Tibial nerve (tissue), 4 donors: ENCODE measurements around the gene GPC6. TPM values are rescaled to one million over a fixed set of nuclear protein-coding genes. Genes with fewer than 3 reads are reported as not detected.

Experiments
- DNase-seq, 2 donors: peaks; one replicate each; pipeline ENCODE4 v3.0.0-alpha.2; 2019; ENCODE audit warnings: low spot score in 2 of 2
- H3K27ac ChIP-seq, 4 donors: fragments of 200-600 bp; sonication (generic) in 3 of 4; one replicate each; pipeline ENCODE4 v1.5.1; 2017 to 2019; ENCODE audit warnings: mild to moderate bottlenecking in 1 of 4
- H3K27me3 ChIP-seq, 2 donors: fragments of 200-600 bp; sonication (generic) in 1 of 2; one replicate each; pipeline versions ENCODE4 v1.5.1 to v1.6.0; 2017 to 2019
- H3K36me3 ChIP-seq, 3 donors: fragments of 200-600 bp; sonication (generic); one replicate each; pipeline ENCODE4 v1.5.1; 2018 to 2019
- H3K4me1 ChIP-seq, 4 donors: fragments of 200-600 bp; sonication (generic) in 3 of 4; one replicate each; pipeline ENCODE4 v1.5.1; 2017 to 2019
- H3K4me3 ChIP-seq, 4 donors: fragments of 200-600 bp; sonication (generic) in 3 of 4; one replicate each; pipeline ENCODE4 v1.5.1; 2017 to 2019; ENCODE audit warnings: mild to moderate bottlenecking in 1 of 4, moderate library complexity in 1 of 4
- H3K9me3 ChIP-seq, 4 donors: fragments of 200-600 bp; sonication (generic) in 3 of 4; one replicate each; pipeline ENCODE4 v1.5.1; 2017 to 2019
- CTCF ChIP-seq, 5 experiments: fragments of 200-600 bp in 3 of 5; fragments of 450-650 bp in 2 of 5; sonication (generic) in 3 of 5; IDR thresholded peaks; one replicate each; pipeline ENCODE4 v1.5.1; 2016 to 2019; ENCODE audit warnings: antibody characterized with exemption in 5 of 5, mild to moderate bottlenecking in 3 of 5, moderate library complexity in 2 of 5
- EP300 ChIP-seq, 2 donors: sonication (generic); formaldehyde crosslinking; IDR thresholded peaks; one replicate each; pipeline ENCODE4 v1.6.1; 2017; ENCODE audit warnings: antibody characterized with exemption in 2 of 2, mild to moderate bottlenecking in 1 of 2
- POLR2A ChIP-seq, 2 donors: fragments of 450-650 bp; IDR thresholded peaks; one replicate each; pipeline ENCODE4 v1.6.1; 2017; ENCODE audit warnings: antibody characterized with exemption in 2 of 2, mild to moderate bottlenecking in 2 of 2, moderate library complexity in 2 of 2
- WGBS, 2 donors: methylation state at CpG; one replicate each; pipeline ENCODE4 v1.1.5; 2018; 5-methylcytosine and 5-hydroxymethylcytosine counted together
- total RNA-seq, 4 donors: library from RNA; depleted of rRNA; stranded (reverse); fragments of >200 nt; gene quantifications; one replicate each; pipeline ENCODE4 v1.1.0, GENCODE V29; 2016

GPC6 gene
- total RNA-seq, 4 donors from 2014 or later: 21.9 to 39.5 (median 29.8) TPM

- DNase-seq: no peak
- WGBS, 2 donors: 43 to 53% methylated on average over 4 of the region's 4 CpGs
- Histone ChIP-seq H3K4me1 (no peaks in the 10 kb centered on the region), H3K27me3 (no peaks in the 10 kb centered on the region), H3K36me3 (no peaks in the 10 kb centered on the region), H3K4me3 (no peak overlapping the region), H3K27ac (no peak overlapping the region), H3K9me3 (peaks cover 0 to 17% (median 0%) of the 10 kb centered on the region in 4 donors)
- TF ChIP-seq POLR2A (IDR thresholded peaks at IDR 0.05) (no peak), CTCF (IDR thresholded peaks at IDR 0.05) (no peak), EP300 (IDR thresholded peaks at IDR 0.05) (no peak)
These were observed 846.6 kb downstream of the GPC6 start for GRCh38 chr13:94073007-94073744.

GRCh38 chr13:94079876-94080275 is 853.3 kb downstream of the GPC6 start:
- Histone ChIP-seq H3K36me3 (no peaks in the 10 kb centered on the region), H3K27ac (no peak overlapping the region), H3K4me1 (no peaks in the 10 kb centered on the region), H3K4me3 (no peak overlapping the region), H3K9me3 (peaks cover 0 to 17% (median 0%) of the 10 kb centered on the region in 4 donors), H3K27me3 (no peaks in the 10 kb centered on the region)
- no peak for DNase-seq
- TF ChIP-seq CTCF (IDR thresholded peaks at IDR 0.05) (no peak), EP300 (IDR thresholded peaks at IDR 0.05) (no peak), POLR2A (IDR thresholded peaks at IDR 0.05) (no peak)

GRCh38 chr13:94080527-94080926 is 853.9 kb downstream of the GPC6 start:
- Histone ChIP-seq H3K27ac (no peak overlapping the region), H3K9me3 (peaks cover 0 to 17% (median 0%) of the 10 kb centered on the region in 4 donors), H3K4me1 (no peaks in the 10 kb centered on the region), H3K4me3 (no peak overlapping the region), H3K36me3 (no peaks in the 10 kb centered on the region), H3K27me3 (no peaks in the 10 kb centered on the region)
- no peak for TF ChIP-seq POLR2A (IDR thresholded peaks at IDR 0.05)
- TF ChIP-seq CTCF (IDR thresholded peaks at IDR 0.05): no peak
- TF ChIP-seq EP300 (IDR thresholded peaks at IDR 0.05): no peak
- 93 to 94% methylated on average over 1 of the region's 1 CpG for WGBS, 2 donors
- no peak for DNase-seq

GRCh38 chr13:94087100-94087499 is 860.5 kb downstream of the GPC6 start:
- 58 to 70% methylated on average over 3 of the region's 3 CpGs for WGBS, 2 donors
- Histone ChIP-seq H3K4me1 (no peaks in the 10 kb centered on the region), H3K27me3 (no peaks in the 10 kb centered on the region), H3K36me3 (no peaks in the 10 kb centered on the region), H3K9me3 (peaks cover 0 to under 1% (median 0%) of the 10 kb centered on the region in 4 donors), H3K4me3 (no peak overlapping the region), H3K27ac (no peak overlapping the region)
- no peak for DNase-seq
- no peak for TF ChIP-seq POLR2A (IDR thresholded peaks at IDR 0.05)
- TF ChIP-seq EP300 (IDR thresholded peaks at IDR 0.05): no peak
- no peak for TF ChIP-seq CTCF (IDR thresholded peaks at IDR 0.05)

- Histone ChIP-seq H3K36me3 (no peaks in the 10 kb centered on the region), H3K9me3 (peaks cover 0 to 15% (median 5%) of the 10 kb centered on the region in 4 donors), H3K4me1 (no peaks in the 10 kb centered on the region), H3K4me3 (no peak overlapping the region), H3K27ac (no peak overlapping the region), H3K27me3 (no peaks in the 10 kb centered on the region)
- DNase-seq: no peak
- TF ChIP-seq CTCF (IDR thresholded peaks at IDR 0.05) (no peak), POLR2A (IDR thresholded peaks at IDR 0.05) (no peak), EP300 (IDR thresholded peaks at IDR 0.05) (no peak)
- WGBS, 2 donors: 46 to 70% methylated on average over 4 of the region's 4 CpGs
These were observed 862.1 kb downstream of the GPC6 start for GRCh38 chr13:94088742-94089141.
